ENCODE results near the gene LARGE1. TPM values are rescaled to one million over a fixed set of nuclear protein-coding genes. Genes with fewer than 3 reads are reported as not detected.
A peak's percentile ranks its signal among the peaks of the same experiment; 100 is the strongest.

Gene LARGE1
- total RNA-seq, 1 donor from 2014 or later: 27.4 TPM

GRCh38 chr22:33504941-33505625 is 415.2 kb downstream of the LARGE1 start:
- DNase-seq (no peak), ATAC-seq (no peak)
- Histone ChIP-seq H3K4me1 (no peaks in the 10 kb centered on the region), H3K36me3 (no peaks in the 10 kb centered on the region), H3K27ac (no peak overlapping the region), H3K4me3 (no peak overlapping the region), H3K27me3 (ENCODE audit: low read depth) (no peaks in the 10 kb centered on the region), H3K9me3 (no peaks in the 10 kb centered on the region)
- intact Hi-C loops (cut with DNase I): no loop called here
- TF ChIP-seq CTCF (IDR thresholded peaks at IDR 0.05): no peak

GRCh38 chr22:33496112-33496511 is 424.2 kb downstream of the LARGE1 start:
- TF ChIP-seq CTCF (IDR thresholded peaks at IDR 0.05): no peak
- Histone ChIP-seq H3K27me3 (ENCODE audit: low read depth) (no peaks in the 10 kb centered on the region), H3K4me1 (peaks cover 5% of the 10 kb centered on the region), H3K27ac (no peak overlapping the region), H3K4me3 (no peak overlapping the region), H3K36me3 (no peaks in the 10 kb centered on the region), H3K9me3 (no peaks in the 10 kb centered on the region)
- ATAC-seq (no peak), DNase-seq (no peak)
- intact Hi-C loops (cut with DNase I): no loop called here

GRCh38 chr22:33493476-33494205 is 426.6 kb downstream of the LARGE1 start:
- no peak overlapping the region for H3K27ac ChIP-seq
- H3K36me3 ChIP-seq: no peaks in the 10 kb centered on the region
- no peak for DNase-seq
- H3K27me3 ChIP-seq (ENCODE audit: low read depth): no peaks in the 10 kb centered on the region
- no peaks in the 10 kb centered on the region for H3K9me3 ChIP-seq
- ATAC-seq: no peak
- peaks cover 5% of the 10 kb centered on the region for H3K4me1 ChIP-seq
- H3K4me3 ChIP-seq: no peak overlapping the region
- TF ChIP-seq CTCF (IDR thresholded peaks at IDR 0.05): no peak
- intact Hi-C loops (cut with DNase I): no loop called here

- Histone ChIP-seq H3K36me3 (no peaks in the 10 kb centered on the region), H3K4me3 (peak overlapping the region; percentile 17), H3K9me3 (no peaks in the 10 kb centered on the region), H3K27me3 (ENCODE audit: low read depth) (no peaks in the 10 kb centered on the region), H3K4me1 (peaks cover 5% of the 10 kb centered on the region), H3K27ac (peak overlapping the region; percentile 46)
- no peak for TF ChIP-seq CTCF (IDR thresholded peaks at IDR 0.05)
- DNase-seq (no peak), ATAC-seq (no peak)
- intact Hi-C loops (cut with DNase I): no loop called here
Measured at GRCh38 chr22:33492210-33492651, 428.0 kb downstream of the LARGE1 start.

- Histone ChIP-seq H3K4me1 (no peaks in the 10 kb centered on the region), H3K9me3 (no peaks in the 10 kb centered on the region), H3K36me3 (no peaks in the 10 kb centered on the region), H3K27me3 (ENCODE audit: low read depth) (no peaks in the 10 kb centered on the region), H3K27ac (no peak overlapping the region), H3K4me3 (no peak overlapping the region)
- intact Hi-C loops (cut with DNase I): no loop called here
- DNase-seq (no peak), ATAC-seq (peak in 1 of 2 donors; percentile 57)
- TF ChIP-seq CTCF (IDR thresholded peaks at IDR 0.05): no peak
Measured at GRCh38 chr22:33487041-33487716, 433.1 kb downstream of the LARGE1 start.

All from lower lobe of right lung (tissue), 2 donors.